CD1c-positive myeloid dendritic cell (primary cell): ENCODE measurements around the gene TIMM17A.
"Not testable (repeated sequence)": the region's sequence is repeated elsewhere in the genome, so short reads cannot be mapped to it uniquely, and the experiment has no call there.

Source experiments
- DNase-seq: peaks from one replicate; pipeline ENCODE4 v3.0.0-alpha.2; 2016; ENCODE audit errors: extremely low spot score

TIMM17A gene

GRCh38 chr1:201940316-201940715 lies 15.0 kb upstream of the TIMM17A start:
- DNase-seq, result not testable (repeated sequence)

DNA sequence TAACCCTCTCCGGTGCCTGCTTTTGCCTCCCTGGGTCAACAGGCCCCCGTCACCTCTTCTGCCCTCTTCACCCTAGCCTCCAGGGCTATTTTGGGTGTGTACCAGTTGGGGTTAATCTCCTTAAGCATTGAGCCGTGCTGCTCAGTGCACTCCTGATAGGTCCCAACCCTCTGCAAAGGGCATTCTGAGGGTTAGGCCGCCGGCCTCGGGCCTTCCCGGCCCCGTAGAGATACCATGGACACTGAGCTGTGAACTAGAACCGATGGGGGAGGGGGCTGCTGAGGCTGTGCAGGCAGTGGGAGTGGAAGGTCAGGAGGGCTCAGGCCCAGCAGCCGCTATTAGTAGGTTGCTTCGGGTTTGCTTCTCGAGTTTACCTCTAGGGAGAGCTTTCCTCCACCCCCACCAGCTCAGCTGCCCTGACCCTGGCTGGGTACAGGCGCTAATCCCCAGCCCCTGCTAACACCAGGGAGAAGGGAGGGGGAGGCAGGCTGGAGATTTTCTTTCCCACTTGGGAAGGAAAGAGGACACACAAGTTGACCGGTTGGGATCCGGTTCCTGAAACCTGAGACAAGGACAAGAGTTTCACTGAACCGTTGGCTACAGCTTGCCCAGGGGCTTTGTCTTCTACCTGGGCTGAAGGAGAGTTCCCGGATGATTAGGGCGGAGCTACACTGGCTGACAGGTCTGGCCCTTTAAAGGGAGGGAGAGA lies 13.7 kb upstream of the TIMM17A start:
- no peak for DNase-seq

GRCh38 chr1:201942129-201942495 lies 13.2 kb upstream of the TIMM17A start:
- DNase-seq, result no peak

GRCh38 chr1:201944002-201944401 lies 11.3 kb upstream of the TIMM17A start:
- DNase-seq, result no peak

DNA sequence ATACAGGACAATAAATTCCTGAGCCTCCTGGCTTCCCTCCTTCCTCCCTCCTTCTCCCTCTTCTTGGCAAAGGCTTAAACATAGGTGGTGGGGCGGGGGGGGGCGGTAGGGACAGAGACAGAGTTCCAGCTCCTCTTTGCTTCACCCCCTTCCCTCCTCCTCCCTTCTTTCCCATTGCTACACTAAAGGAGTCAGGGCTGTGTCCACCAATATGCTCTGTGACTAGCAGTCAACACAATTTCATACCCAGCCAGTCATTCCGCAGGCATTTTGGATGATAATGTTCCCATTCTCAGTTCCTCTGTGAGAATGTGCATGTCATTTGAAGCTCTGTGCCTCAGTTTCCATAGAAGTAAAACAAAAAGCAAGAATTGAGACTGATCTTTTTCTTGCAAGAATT lies 10.7 kb upstream of the TIMM17A start:
- DNase-seq, result no peak

DNA sequence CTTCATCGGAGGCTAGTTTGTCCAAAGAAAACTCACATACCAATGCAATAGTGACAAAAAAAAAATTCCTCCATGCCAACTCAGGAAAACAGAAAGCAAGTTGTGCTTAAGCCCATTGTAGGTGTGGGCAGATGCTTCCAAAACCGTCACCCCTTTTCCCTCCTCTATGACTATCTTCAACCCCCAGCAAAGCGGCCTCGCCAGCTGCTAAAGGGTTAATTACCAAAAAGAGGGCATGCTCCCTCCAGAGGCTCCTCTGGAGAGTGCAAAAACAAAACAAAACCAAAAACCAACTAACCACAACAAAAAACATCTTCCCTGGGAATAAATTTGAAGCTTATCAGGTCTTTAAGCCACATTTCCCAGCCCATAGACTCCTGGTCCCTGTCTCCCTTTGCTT lies 10.1 kb upstream of the TIMM17A start:
- no peak for DNase-seq

DNA sequence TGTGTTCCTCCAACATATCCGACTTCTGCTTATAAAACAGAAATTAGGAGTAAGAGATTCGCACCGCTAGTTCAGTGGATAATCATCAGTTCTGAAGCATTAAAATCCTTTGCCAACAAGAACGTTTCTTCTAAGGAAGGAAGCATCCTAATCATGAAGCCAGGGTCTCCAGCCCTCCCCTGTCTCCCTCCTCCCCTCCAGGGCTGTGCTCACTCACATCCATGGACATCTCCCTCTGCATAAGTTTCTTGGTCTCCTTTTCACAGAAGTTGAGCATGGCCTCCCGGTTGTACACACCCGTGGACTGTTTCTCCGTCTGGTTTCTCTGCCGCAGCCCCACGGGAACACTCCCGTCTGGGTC lies 9.5 kb upstream of the TIMM17A start:
- no peak for DNase-seq

DNA sequence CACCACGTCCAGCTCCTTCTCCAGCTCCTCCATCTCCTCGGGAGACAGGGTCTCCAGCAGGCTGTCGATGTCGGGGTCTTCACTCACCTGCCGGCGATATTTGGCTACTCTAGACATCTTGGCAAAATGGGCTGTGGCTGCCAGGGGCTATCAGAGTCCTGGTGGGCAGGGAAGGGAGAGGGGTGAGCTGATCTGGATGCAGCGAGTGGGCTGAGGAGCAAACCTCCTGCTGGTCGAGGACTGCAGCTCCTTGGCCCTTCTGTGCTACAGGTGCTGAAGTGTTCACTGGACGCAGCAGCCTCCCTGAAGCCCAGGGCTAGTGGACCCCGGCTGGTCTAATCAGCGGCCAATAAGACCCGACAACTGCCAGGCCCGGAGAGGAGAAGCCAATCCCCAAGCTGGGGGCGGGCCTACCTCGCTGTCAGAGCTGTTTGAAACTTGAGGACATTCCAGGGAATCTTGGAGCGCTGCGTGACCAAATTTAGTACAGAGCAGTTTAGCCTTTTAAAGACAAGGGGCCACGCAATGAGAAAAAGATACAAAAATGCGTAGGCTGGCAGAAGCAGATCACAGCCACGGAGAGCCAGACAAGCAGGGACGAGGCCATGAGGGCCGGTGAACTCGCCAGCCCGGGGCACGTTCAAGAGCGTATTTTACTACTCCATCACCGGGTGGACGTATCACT lies 8.9 kb upstream of the TIMM17A start, which contains the start of gene LMOD1:
TSS of gene LMOD1 (minus strand) at position 325 of the 685 bp plus-strand sequence. CDS start at position 117, 208 bp downstream.
- peak; percentile 7 for DNase-seq

GRCh38 chr1:201947697-201948008 lies 7.7 kb upstream of the TIMM17A start:
- no peak for DNase-seq

DNA sequence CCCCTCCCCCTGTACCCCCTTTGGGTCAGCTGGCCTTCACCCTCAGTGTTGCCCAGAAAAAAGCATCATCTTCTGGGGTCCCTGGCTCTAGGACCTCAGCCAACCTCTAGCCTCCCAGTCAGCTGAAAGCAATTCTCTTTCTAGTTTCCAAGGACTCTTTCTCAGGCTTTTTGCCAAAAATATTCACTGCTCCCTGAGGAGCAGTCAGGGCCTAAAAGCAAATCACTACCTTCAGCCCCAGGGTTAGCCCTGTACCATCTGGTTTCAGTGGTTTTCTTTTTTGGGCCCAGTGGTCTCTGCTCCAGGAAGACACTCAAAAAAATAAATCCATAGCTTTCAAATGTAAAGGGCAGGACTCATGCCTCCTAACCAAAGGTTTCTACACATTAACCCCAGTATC lies 5.8 kb upstream of the TIMM17A start:
- DNase-seq, result no peak

DNA sequence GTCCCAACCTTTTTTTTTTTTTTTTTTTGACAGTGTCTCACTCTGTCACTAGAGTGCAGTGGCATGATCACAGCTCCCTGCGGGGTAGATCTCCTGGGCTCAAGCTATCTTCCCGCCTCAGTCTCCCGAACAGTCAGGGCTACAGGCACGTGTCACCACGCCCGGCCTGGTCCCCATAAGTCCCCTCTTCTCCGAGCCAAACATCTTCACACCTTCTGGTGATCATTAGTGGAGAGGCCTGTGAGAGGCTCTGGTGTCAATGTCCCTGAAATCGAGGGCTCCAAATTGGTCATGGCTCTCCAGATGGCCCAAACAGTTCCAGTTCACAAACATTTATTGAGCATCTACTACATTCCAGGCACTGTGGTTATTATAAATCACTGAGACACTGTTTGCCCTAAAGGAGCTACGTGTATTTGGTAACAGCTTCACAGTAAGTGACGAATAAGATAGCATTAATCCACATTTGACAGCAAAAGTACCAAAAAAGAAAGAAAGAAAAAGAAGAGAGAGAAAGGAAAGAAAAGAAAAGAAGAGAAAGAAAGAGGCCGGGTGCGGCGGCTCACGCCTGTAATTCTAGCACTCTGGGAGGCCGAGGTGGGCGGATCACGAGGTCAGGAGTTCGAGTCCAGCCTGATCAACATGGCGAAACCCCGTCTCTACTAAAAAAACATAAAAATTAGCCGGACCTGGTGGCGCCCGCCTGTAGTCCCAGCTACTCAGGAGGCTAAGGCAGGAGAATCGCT lies 867 bp upstream of the TIMM17A start:
- no peak for DNase-seq

DNA sequence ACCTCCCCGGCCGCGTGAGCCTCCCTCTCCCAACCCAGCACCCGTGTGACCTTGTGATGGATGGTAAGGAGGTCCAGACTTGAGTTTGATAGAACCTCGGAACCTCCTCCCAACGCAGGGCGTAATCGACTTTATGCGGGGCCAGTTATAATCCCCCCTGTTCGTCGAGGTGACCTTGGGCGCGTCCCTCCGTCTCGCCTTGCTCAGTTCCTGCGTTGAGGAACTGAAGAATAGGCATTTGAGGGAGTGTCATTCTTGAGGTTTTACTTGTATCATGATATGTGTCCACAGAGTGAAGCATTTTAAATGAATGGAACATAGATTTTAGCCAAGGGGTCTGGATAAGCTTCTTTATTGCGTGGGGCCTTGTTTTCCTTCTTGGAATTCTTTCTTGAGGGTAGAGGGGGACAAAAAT lies 433 bp downstream of the TIMM17A start:
- peak; percentile 52 for DNase-seq

GRCh38 chr1:201958348-201958747 lies 3.0 kb downstream of the TIMM17A start:
- DNase-seq, result no peak

- not testable (repeated sequence) for DNase-seq
These were observed 7.1 kb downstream of the TIMM17A start for GRCh38 chr1:201962382-201962781.

DNA sequence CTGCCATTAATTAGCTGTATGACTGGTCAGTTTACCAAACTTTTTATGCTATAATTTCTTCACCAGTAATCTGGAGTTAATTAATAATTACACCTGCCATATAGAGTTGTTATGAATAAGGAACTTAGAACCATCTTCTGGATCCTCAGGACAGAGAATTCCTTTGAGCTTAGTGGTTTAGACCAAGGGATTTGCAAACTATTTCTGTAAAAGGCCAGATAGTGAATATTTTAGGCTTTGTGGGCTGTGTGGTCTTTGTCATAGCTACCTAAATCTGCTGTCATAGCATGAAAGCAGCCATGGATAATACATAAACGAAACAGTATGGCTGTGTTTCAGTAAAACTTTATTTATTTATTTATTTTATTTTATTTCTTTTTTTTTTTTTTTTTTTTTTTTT lies 9.0 kb downstream of the TIMM17A start:
- no peak for DNase-seq

GRCh38 chr1:201966171-201966570 lies 10.9 kb downstream of the TIMM17A start:
- DNase-seq, result no peak

- no peak for DNase-seq
These were observed 13.1 kb downstream of the TIMM17A start for GRCh38 chr1:201968202-201968925.

- DNase-seq, result no peak
These were observed 15.2 kb downstream of the TIMM17A start for GRCh38 chr1:201970334-201971159.

GRCh38 chr1:201982082-201982622 lies 26.8 kb downstream of the TIMM17A start:
- DNase-seq, result peak; percentile 82

DNA sequence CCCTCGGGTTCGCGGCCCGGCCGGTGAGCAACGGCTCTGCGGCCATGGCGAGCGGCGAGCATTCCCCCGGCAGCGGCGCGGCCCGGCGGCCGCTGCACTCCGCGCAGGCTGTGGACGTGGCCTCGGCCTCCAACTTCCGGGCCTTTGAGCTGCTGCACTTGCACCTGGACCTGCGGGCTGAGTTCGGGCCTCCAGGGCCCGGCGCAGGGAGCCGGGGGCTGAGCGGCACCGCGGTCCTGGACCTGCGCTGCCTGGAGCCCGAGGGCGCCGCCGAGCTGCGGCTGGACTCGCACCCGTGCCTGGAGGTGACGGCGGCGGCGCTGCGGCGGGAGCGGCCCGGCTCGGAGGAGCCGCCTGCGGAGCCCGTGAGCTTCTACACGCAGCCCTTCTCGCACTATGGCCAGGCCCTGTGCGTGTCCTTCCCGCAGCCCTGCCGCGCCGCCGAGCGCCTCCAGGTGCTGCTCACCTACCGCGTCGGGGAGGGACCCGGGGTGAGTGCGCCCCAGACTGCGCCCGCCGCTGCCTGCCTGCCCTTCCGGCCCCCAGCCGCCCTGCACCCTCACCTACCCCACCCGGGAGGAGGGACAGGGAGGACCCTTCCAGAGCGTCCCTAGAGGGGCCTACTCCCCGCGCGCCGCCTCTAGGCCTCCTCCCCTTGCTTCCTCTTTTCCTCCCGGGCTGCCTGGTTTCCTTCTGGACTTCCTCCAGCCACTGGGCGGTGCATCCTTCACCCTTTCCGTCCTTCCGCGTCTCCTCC lies 27.5 kb downstream of the TIMM17A start, which contains the start of gene RNPEP:
TSS of gene RNPEP (plus strand) at position 26 of the 757 bp plus-strand sequence. CDS start at position 45, 19 bp downstream.
- peak; percentile 80 for DNase-seq
